K562 (cell line): Measurements from ENCODE around the gene NET1. TPM values are rescaled to one million over a fixed set of nuclear protein-coding genes. Genes with fewer than 3 reads are reported as not detected.

Experiments used
- ARID1B ChIP-seq: fragments of 450-650 bp; IDR thresholded peaks from 2 replicates; pipeline ENCODE4 v1.6.1; 2016; ENCODE audit warnings: antibody characterized with exemption, mild to moderate bottlenecking, inconsistent platforms
- ARID3B ChIP-seq: fragments of 250-450 bp; sonication (Bioruptor Pico); IDR thresholded peaks from 2 replicates; pipeline ENCODE4 v1.4.0; 2020; ENCODE audit warnings: borderline replicate concordance
- ATF2 ChIP-seq: sonication (generic); formaldehyde crosslinking; IDR thresholded peaks from 2 replicates; pipeline ENCODE4 v1.8.1; 2022; ENCODE audit warnings: missing genetic modification reagents
- CHCHD3 ChIP-seq: fragments of 250-450 bp; sonication (Bioruptor Pico); IDR thresholded peaks from 2 replicates; pipeline ENCODE4 v2.1.2; 2022; ENCODE audit warnings: mild to moderate bottlenecking
- FOXA3 ChIP-seq, 2 experiments: fragments of 450-650 bp in 1 of 2; sonication (generic) in 1 of 2; formaldehyde crosslinking; IDR thresholded peaks in 1 of 2; conservative IDR thresholded peaks in 1 of 2; 2 replicates each; pipeline versions ENCODE4 v1.4.0 to v1.8.0; 2020 to 2022; ENCODE audit warnings: mild to moderate bottlenecking in 2 of 2, missing genetic modification reagents in 1 of 2
- JUND ChIP-seq, 2 experiments: IDR thresholded peaks; 2 replicates in 1 of 2; 3 replicates in 1 of 2; pipeline ENCODE4 v1.6.1; 2011; ENCODE audit warnings: borderline replicate concordance in 2 of 2, low read depth in 2 of 2, low read length in 2 of 2, improper control_type of control experiment in 1 of 2, missing biosample characterization in 1 of 2, missing genetic modification characterization in 1 of 2, missing genetic modification reagents in 1 of 2
- NCOA1 ChIP-seq: fragments of 450-650 bp; IDR thresholded peaks from 2 replicates; pipeline ENCODE4 v1.6.1; 2016; ENCODE audit warnings: low read depth
- NCOA6 ChIP-seq: fragments of 450-650 bp; IDR thresholded peaks from 2 replicates; pipeline ENCODE4 v1.6.1; 2017; ENCODE audit warnings: mild to moderate bottlenecking
- TGIF2 ChIP-seq: sonication (generic); formaldehyde crosslinking; IDR thresholded peaks from 2 replicates; pipeline ENCODE4 v1.8.1; 2022; ENCODE audit warnings: mild to moderate bottlenecking, missing genetic modification reagents, moderate library complexity
- THRAP3 ChIP-seq: fragments of 450-650 bp; IDR thresholded peaks from 2 replicates; pipeline ENCODE4 v1.6.1; 2016; ENCODE audit warnings: mild to moderate bottlenecking, inconsistent platforms, borderline replicate concordance
- U2AF2 ChIP-seq: fragments of 200-400 bp; formaldehyde crosslinking; optimal IDR thresholded peaks from 2 replicates; pipeline ENCODE3; 2017; ENCODE audit warnings: low read depth, mild to moderate bottlenecking, low read length
- USF2 ChIP-seq: sonication (generic); formaldehyde crosslinking; IDR thresholded peaks from 2 replicates; pipeline ENCODE4 v1.5.0; 2020; ENCODE audit warnings: missing genetic modification reagents
- YY1 ChIP-seq, 3 experiments: IDR thresholded peaks; 2 replicates each; pipeline ENCODE4 v1.6.1; 2011; ENCODE audit warnings: low read length in 2 of 3, mild to moderate bottlenecking in 2 of 3, moderate library complexity in 2 of 3, borderline replicate concordance in 1 of 3, control low read depth in 1 of 3, low read depth in 1 of 3; ENCODE audit not compliant: insufficient read depth in 3 of 3, insufficient replicate concordance in 2 of 3, control insufficient read depth in 1 of 3, insufficient read length in 1 of 3; ENCODE audit errors: extremely low read depth in 1 of 3
- ZBTB17 ChIP-seq: fragments of 450-650 bp; formaldehyde crosslinking; IDR thresholded peaks from 2 replicates; pipeline ENCODE4 v1.4.0; 2020; ENCODE audit warnings: mild to moderate bottlenecking
- ZNF121 ChIP-seq: sonication (generic); formaldehyde crosslinking; conservative IDR thresholded peaks from 2 replicates; pipeline ENCODE4 v1.8.0; 2022; ENCODE audit warnings: missing genetic modification reagents
- ZNF232 ChIP-seq: sonication (generic); formaldehyde crosslinking; IDR thresholded peaks from 2 replicates; pipeline ENCODE4 v1.8.0; 2022; ENCODE audit warnings: mild to moderate bottlenecking, missing genetic modification reagents
- ZNF592 ChIP-seq: fragments of 450-650 bp; IDR thresholded peaks from 2 replicates; pipeline ENCODE4 v1.6.1; 2017; ENCODE audit warnings: antibody characterized with exemption, mild to moderate bottlenecking
- ZNF696 ChIP-seq: fragments of 250-450 bp; sonication (Bioruptor Pico); conservative IDR thresholded peaks from 2 replicates; pipeline ENCODE4 v1.4.0; 2020; ENCODE audit warnings: mild to moderate bottlenecking, moderate library complexity
- polyA plus RNA-seq, 8 experiments: library from polyadenylated mRNA; depleted of rRNA in 4 of 8; stranded (reverse) in 5 of 8; unstranded in 3 of 8; fragments of >200 nt; fragmentation: Nextera tagmentation in 2 of 8; fragmentation: Illumina TruSeq in 1 of 8; extraction: Ambion mirVana in 2 of 8; extraction: Trizol in 1 of 8; gene quantifications; 2 replicates each; pipeline versions ENCODE4 v1.2.1 to v1.2.3, GENCODE V29; 2011 to 2014; ENCODE audit warnings: inconsistent platforms in 1 of 8, missing spikeins in 1 of 8
- total RNA-seq, 7 experiments: library from RNA; depleted of rRNA in 6 of 7; stranded (reverse); fragments of >200 nt in 6 of 7; fragmentation: Illumina TruSeq in 2 of 7; extraction: Trizol in 2 of 7; gene quantifications; 2 replicates each; pipeline versions ENCODE4 v1.2.1 to v1.2.3, GENCODE V29; 2011 to 2021; ENCODE audit warnings: low replicate concordance in 1 of 7

Gene NET1
- total and polyA plus RNA-seq, 9 of the 15 experiments (the other 6 are each of a cell fraction or from before 2014, with no cell fraction given) = 47.4 to 258 (median 106) TPM

- TF ChIP-seq FOXA3 (CRISPR knock-in tag; conservative IDR thresholded peaks at IDR 0.05 in 1 of 2, IDR thresholded peaks at IDR 0.05 in 1 of 2) (no peak; a peak in 1 of 4 replicates), THRAP3 (no peak), ARID1B (peak; percentile 96), CHCHD3 (CRISPR knock-in tag) (no peak), YY1 (IDR thresholded peaks at IDR 0.05; ENCODE audit: borderline replicate concordance in 1 of 3, control insufficient read depth in 1 of 3, extremely low read depth in 1 of 3, insufficient read depth in 3 of 3, insufficient read length in 1 of 3, insufficient replicate concordance in 2 of 3, low read depth in 1 of 3, low read length in 2 of 3) (no peak), ARID3B (CRISPR knock-in tag) (no peak), ZNF121 (no peak), U2AF2 (no peak), USF2 (no peak), ZBTB17 (CRISPR knock-in tag) (no peak), NCOA1 (peak; percentile 63; the same call in 1 of the 2 replicates), NCOA6 (no peak), ATF2 (CRISPR knock-in tag) (no peak), JUND (IDR thresholded peaks at IDR 0.05; ENCODE audit: borderline replicate concordance, low read depth, low read length) (no peak; the same call in 1 of the 2 replicates), JUND (tag; IDR thresholded peaks at IDR 0.05; ENCODE audit: borderline replicate concordance, low read depth, low read length) (peak; percentile 15; the same call in 1 of the 3 replicates), ZNF696 (CRISPR knock-in tag) (no peak), TGIF2 (no peak), ZNF592 (no peak), ZNF232 (CRISPR knock-in tag) (no peak)
These were observed 67.3 kb downstream of the NET1 start (continued) for GRCh38 chr10:5479481-5480161.
